Measurements from ENCODE around the gene ASCL5. TPM values are rescaled to one million over a fixed set of nuclear protein-coding genes. Genes with fewer than 3 reads are reported as not detected.

Gene ASCL5
- total and polyA plus RNA-seq, 2 donors (not counting 1 experiment from before 2014, with no cell fraction given) = not detected

- Histone ChIP-seq H3K9me3 (ENCODE audit: control insufficient read depth, insufficient read depth, low read depth, low read length) (no peaks in the 10 kb centered on the region), H3K27ac (ENCODE audit: insufficient read depth, low read length) (no peak overlapping the region), H3K4me2 (ENCODE audit: extremely low read depth, insufficient read depth, low read length) (no peak overlapping the region), H2AFZ (ENCODE audit: low read length) (no peak overlapping the region), H3K9ac (ENCODE audit: insufficient read depth, low read length) (no peak overlapping the region), H3K4me1 (ENCODE audit: control insufficient read depth, extremely low read depth, insufficient read depth, low read length) (no peaks in the 10 kb centered on the region), H3K79me2 (ENCODE audit: control insufficient read depth, insufficient read depth, low read length) (no peaks in the 10 kb centered on the region), H3K36me3 (ENCODE audit: control insufficient read depth, insufficient read depth, low read length) (no peaks in the 10 kb centered on the region), H4K20me1 (ENCODE audit: control insufficient read depth, extremely low read depth, insufficient read depth, low read length) (no peaks in the 10 kb centered on the region), H3K4me3 (replicated peaks in 1 of 4; ENCODE audit: control extremely low read depth in 1 of 4, insufficient read depth in 1 of 4, low read depth in 3 of 4, low read length in 4 of 4) (no peak overlapping the region), H3K27me3 (ENCODE audit: control insufficient read depth, insufficient read depth, low read length) (peaks cover 18% of the 10 kb centered on the region)
- no peak for DNase-seq (ENCODE audit: low read depth in 2 of 2)
- TF ChIP-seq CTCF (conservative IDR thresholded peaks at IDR 0.05 in 1 of 2, IDR thresholded peaks at IDR 0.05 in 1 of 2; ENCODE audit: low read depth in 1 of 2, low read length in 2 of 2) (no peak), EZH2 (IDR thresholded peaks at IDR 0.05; ENCODE audit: low read length, missing control alignments) (no peak)
Measured at GRCh38 chr1:201108614-201109013, 18.4 kb downstream of the ASCL5 start.

GRCh38 chr1:201105688-201106087 lies 21.3 kb downstream of the ASCL5 start:
- Histone ChIP-seq H3K4me2 (ENCODE audit: extremely low read depth, insufficient read depth, low read length) (no peak overlapping the region), H4K20me1 (ENCODE audit: control insufficient read depth, extremely low read depth, insufficient read depth, low read length) (no peaks in the 10 kb centered on the region), H3K4me1 (ENCODE audit: control insufficient read depth, extremely low read depth, insufficient read depth, low read length) (no peaks in the 10 kb centered on the region), H3K9ac (ENCODE audit: insufficient read depth, low read length) (no peak overlapping the region), H3K36me3 (ENCODE audit: control insufficient read depth, insufficient read depth, low read length) (no peaks in the 10 kb centered on the region), H3K27me3 (ENCODE audit: control insufficient read depth, insufficient read depth, low read length) (peaks cover 18% of the 10 kb centered on the region), H3K4me3 (replicated peaks in 1 of 4; ENCODE audit: control extremely low read depth in 1 of 4, insufficient read depth in 1 of 4, low read depth in 3 of 4, low read length in 4 of 4) (no peak overlapping the region), H3K9me3 (ENCODE audit: control insufficient read depth, insufficient read depth, low read depth, low read length) (no peaks in the 10 kb centered on the region), H2AFZ (ENCODE audit: low read length) (no peak overlapping the region), H3K79me2 (ENCODE audit: control insufficient read depth, insufficient read depth, low read length) (no peaks in the 10 kb centered on the region), H3K27ac (ENCODE audit: insufficient read depth, low read length) (no peak overlapping the region)
- no peak for TF ChIP-seq CTCF (conservative IDR thresholded peaks at IDR 0.05 in 1 of 2, IDR thresholded peaks at IDR 0.05 in 1 of 2; ENCODE audit: low read depth in 1 of 2, low read length in 2 of 2)
- no peak for TF ChIP-seq EZH2 (IDR thresholded peaks at IDR 0.05; ENCODE audit: low read length, missing control alignments)
- DNase-seq (ENCODE audit: low read depth in 2 of 2) = no peak

GRCh38 chr1:201104141-201104540 lies 22.8 kb downstream of the ASCL5 start:
- no peak for DNase-seq (ENCODE audit: low read depth in 2 of 2)
- Histone ChIP-seq H3K4me1 (ENCODE audit: control insufficient read depth, extremely low read depth, insufficient read depth, low read length) (no peaks in the 10 kb centered on the region), H3K9me3 (ENCODE audit: control insufficient read depth, insufficient read depth, low read depth, low read length) (no peaks in the 10 kb centered on the region), H2AFZ (ENCODE audit: low read length) (no peak overlapping the region), H3K27ac (ENCODE audit: insufficient read depth, low read length) (no peak overlapping the region), H3K36me3 (ENCODE audit: control insufficient read depth, insufficient read depth, low read length) (no peaks in the 10 kb centered on the region), H3K79me2 (ENCODE audit: control insufficient read depth, insufficient read depth, low read length) (no peaks in the 10 kb centered on the region), H4K20me1 (ENCODE audit: control insufficient read depth, extremely low read depth, insufficient read depth, low read length) (no peaks in the 10 kb centered on the region), H3K9ac (ENCODE audit: insufficient read depth, low read length) (no peak overlapping the region), H3K4me3 (replicated peaks in 1 of 4; ENCODE audit: control extremely low read depth in 1 of 4, insufficient read depth in 1 of 4, low read depth in 3 of 4, low read length in 4 of 4) (no peak overlapping the region), H3K4me2 (ENCODE audit: extremely low read depth, insufficient read depth, low read length) (no peak overlapping the region), H3K27me3 (ENCODE audit: control insufficient read depth, insufficient read depth, low read length) (peaks cover 16% of the 10 kb centered on the region)
- TF ChIP-seq CTCF (conservative IDR thresholded peaks at IDR 0.05 in 1 of 2, IDR thresholded peaks at IDR 0.05 in 1 of 2; ENCODE audit: low read depth in 1 of 2, low read length in 2 of 2) = no peak
- TF ChIP-seq EZH2 (IDR thresholded peaks at IDR 0.05; ENCODE audit: low read length, missing control alignments) = no peak

Data from fibroblast of lung (primary cell).